ENCODE data around the gene PTPN20.

The PTPN20 gene

DNA sequence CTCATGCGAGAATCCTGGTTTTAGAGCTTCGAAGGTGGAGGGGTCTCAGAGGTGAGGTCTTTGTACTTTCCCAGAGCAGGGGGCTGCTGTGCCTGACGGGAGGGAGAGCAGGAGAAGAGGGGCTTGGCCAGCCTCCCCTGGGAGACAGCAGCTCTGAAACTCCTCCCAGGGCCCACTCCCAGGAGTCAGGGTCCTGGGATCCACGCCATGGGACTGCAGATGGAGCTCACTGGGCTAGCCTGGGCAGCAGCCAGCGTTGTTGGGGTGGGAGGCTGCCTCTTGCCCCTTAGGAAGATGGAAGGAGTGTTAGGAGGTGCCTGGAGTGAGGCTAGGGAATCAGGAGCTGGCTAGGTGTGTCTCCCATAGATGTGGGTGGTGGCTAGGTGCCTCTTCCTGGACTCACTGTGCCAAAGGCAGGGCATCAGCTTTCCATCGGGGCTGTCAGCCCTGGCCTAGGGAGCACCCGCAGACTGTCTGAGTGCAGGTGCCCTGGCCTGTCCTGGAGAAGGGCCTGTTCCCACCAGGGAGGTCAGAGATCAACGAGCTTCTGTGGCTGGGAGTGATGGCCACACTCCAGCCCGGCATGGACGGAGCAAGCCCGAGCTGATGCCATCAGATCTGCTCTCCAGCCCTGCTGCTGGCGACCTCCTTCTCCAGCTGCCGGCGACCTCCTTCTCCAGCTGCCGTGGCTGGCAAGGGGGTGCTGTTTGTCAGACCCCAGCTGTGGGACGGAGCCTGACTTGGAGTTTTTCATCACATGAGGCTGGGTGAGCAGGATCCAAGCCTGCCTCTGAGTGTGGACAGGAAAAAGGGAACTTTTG, 111.3 kb downstream of the PTPN20 start:
- peak; percentile 11 for DNase-seq

DNA sequence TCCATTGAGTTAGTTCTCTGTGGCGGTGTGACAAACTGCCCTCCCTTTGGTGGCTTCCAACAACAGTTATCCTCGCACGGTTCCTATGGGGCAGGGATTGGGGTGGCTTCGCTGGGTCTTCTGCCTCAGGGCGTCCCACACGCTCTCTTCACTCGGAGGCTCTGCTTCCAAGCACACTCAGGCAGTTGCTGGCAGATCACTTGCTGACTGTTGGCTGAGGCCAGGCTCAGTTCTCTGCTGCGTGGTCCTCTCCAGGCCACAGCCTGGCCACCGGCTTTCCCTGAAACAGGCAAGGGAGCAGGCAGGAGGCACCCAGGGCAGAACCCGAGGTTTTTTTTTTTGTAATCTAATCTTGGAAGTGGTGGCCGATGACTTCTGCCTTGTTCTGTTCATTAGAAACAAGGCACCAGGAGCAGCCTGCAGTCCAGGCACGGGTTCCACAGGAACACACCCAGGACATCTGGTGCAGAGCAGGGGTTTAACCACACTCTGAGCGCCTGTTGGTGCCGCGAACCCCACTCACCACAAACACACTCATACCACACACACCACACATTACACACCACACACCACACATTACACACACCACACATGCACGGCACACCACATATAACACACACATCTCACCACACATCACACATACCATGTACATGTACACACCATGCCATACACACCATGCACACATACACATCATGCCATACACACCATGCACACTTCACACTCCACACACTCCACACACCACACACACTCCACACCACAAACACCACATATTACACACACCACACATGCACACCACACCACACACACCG, 112.2 kb downstream of the PTPN20 start:
- peak; percentile 16 for DNase-seq

DNA sequence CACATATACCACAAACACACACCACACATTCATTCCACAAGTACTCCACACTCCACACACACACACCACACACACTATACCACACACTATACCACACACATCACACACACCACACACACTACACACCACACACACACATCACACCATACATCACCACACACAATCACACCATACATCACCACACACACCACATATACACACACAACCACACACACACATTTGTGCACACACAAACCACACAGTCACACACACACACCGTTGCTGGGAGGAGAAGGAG, 112.8 kb downstream of the PTPN20 start:
- DNase-seq = peak; percentile 5 to 10

DNA sequence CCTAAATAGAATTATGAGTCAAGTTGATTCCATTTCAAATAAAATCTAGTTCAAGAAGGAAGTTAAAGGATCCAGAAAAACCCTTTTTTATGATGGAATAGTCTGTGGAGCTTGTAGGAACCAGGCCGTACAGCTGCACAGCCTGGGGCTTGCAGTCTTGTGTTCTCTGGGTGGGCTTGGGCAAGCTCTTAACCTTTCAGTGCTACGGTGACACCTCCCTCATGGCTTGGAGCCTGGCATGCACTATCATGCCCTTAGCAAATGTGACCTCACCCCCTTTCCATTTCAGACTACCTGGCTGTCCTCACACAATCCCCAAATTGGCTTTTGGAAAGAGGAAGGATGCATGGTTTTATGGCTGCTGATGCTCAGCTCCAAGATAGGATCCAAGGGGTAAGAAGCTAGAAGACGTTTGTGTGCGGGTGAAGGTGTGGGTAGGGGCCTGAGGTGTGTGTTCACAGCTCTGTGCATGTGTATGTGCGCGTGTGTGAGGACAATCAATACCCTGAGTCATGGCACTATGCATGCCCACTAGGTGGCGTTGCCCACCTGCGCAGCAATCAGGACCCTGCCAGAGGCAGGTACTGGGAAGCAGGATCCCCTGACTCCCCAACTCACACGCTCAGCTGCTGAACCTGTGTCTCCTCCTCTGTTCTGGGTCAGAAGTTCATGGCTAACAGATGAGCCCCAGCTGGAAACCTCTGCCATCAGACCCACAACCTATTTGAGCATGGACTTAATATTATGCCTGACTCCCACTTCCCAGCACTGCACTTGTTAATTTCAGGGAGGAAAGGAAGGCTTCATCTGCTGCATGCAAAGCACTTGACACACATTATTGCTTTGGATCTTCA, 113.4 kb downstream of the PTPN20 start:
- peak; percentile 77 to 81 for DNase-seq

DNA sequence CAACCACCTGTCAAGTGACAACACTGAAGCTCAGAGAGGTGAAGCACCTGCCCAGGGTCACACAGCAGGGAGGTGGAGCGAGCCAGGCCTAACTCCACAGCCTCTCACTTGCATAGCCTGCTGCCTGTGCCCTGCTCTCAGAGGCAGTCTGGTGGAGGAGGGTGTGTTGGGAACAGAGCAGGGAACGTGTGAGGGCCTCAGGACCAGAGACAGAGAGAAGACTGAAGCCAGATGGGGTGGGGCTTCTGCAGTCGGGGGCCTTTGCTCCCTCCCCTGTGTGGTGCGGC, 114.0 kb downstream of the PTPN20 start:
- peak in 1 of 2 experiments; percentile 16 for DNase-seq

DNA sequence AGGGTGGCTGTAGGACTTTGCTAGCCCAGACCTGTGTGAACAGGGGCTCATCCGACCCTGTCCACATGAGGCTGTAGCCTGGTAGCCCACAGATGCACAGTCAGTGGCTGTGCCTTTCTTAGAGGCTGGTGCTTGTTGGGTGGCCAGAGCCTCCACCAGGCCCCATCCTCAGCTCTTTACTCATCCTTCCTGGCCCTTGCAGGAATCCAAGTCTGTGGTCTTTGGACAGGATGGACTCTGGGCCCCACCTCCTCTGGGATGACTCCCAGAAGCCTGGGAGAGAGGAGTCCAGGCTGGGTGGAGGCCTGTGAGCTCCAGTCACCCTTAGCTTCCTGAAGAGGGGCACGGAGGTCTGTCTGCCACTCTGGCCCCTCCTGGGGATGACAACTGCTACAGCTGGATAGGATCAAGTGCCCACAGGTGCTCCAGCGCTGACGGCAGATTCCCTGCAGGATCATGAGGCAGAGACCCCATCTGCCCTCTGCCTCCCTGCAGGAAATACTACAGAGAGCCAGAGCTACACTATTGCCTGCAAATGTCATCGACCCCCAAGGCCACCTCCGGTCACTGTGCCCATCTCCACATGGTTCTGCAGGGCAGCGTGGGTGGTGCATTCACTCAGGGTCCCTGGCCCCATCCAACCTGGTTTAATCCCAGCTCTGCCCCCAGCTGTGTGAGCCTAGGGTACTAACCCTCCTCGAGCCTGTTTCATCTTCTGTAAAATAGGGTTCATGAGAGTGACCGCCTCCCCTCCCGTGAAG, 114.5 kb downstream of the PTPN20 start:
- DNase-seq = peak; percentile 12 to 13

DNA sequence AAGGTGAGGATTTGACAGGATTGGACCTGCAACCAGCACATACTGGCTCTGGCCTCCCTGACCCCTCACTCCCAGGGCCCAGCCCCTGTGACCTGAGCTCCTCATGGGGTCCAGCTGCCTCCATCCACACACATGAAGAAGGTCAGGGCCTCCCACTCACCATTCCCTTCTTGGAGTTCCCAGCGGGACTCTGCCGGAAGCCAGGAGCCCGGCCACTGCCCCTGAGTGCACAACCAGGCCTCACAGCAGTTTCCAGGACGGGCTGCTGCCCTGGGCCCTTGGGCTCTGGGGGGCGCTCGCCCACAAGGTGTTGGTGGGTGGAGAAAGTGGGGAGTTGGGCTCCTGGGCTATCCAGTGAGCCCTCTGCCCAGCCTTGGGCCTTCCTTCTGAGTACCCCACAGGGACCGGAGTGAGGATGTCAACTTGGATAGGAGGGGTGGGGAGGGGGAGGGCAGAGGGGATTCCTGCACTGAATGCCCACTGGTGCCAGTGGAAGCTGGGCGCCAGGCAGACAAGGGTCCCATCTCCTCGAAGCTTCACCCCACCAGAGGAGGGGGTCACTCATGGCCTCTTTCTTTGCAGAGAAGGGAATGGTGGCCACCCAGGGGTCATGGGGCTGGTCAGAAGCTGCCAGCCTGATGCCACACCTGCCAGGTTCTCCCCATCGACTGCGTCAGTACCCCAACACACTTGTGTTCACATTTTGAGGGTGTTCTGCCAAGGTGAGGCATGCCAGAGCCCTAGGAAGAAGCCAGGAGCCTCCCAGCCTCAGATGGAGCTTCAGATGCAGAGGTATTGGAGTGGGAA, 115.3 kb downstream of the PTPN20 start:
- peak; percentile 13 for DNase-seq

DNA sequence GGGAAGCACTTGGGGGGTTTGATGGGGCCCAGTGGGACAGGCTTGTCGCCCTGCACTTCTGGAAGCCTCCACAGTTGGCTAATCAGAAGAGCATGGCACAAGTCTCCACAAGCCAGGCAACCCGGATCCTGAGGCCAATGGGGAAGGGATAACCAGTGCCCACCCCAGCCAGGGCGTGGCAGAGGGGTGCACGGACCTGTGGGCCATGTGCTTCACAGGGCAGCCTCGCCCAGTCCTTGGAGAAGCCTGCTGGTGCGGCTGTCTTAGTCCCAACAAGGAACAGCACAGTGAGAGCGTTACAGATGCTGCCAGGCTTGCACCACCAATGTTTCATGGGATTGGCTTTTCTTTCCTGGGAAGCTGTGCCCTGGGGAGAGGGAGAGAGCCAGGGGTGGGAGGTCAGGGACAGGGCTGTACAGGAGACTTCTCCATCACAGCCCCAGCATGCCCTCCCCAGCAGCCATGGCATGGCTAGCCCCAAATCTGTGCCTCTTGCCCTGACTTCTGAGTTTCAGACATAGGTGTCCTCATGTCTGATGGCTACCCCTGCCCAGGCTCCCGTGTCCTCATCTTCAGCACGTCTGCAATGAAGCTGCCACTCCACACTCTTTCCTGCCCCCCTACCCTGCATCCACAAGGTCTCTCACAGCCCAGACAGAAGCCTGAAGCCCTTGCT, 116.0 kb downstream of the PTPN20 start:
- peak; percentile 7 to 12 for DNase-seq

DNA sequence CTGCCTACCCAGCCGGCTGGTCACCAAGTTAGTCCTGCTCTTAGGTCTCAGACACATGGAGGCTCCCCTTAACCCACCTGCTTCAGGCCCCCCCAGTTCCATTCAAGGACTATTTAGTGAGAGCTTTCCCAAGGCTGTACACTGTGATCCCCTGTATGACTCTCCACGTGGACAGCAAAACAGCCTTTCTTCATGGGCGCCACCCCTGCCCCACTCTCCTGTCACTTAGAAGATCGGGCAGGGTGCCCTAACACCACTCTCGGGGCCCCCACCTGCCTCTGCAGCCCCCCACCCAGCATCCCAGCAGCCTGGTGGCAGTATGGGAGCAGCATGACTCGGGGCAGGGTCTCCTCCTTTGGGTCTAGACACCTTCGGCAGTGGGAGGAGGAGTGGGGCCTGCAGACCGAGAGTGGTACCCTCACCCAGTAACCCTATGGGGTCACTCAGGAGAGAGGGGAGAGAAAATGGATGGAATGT, 116.6 kb downstream of the PTPN20 start:
- DNase-seq = peak; percentile 7 to 8

DNA sequence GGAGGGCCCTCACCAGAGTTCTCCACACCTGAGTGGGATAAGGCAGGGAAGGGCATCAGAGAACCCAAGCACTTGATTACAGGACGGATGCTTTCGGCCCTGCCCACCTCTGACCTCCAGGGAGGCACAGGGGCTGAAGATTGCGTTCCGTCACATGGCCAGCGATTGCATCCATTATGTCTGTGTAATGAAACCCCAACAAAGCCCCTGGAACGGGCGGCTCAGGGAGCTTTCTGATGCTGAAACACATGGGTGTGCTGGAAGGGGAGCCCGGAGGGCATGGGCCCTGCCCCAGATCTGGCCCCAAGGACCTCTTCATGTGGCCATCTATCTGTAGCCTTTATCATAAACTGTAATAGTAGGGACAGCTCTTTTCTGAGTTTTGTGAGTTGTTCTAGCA, 117.2 kb downstream of the PTPN20 start:
- no peak for DNase-seq

DNA sequence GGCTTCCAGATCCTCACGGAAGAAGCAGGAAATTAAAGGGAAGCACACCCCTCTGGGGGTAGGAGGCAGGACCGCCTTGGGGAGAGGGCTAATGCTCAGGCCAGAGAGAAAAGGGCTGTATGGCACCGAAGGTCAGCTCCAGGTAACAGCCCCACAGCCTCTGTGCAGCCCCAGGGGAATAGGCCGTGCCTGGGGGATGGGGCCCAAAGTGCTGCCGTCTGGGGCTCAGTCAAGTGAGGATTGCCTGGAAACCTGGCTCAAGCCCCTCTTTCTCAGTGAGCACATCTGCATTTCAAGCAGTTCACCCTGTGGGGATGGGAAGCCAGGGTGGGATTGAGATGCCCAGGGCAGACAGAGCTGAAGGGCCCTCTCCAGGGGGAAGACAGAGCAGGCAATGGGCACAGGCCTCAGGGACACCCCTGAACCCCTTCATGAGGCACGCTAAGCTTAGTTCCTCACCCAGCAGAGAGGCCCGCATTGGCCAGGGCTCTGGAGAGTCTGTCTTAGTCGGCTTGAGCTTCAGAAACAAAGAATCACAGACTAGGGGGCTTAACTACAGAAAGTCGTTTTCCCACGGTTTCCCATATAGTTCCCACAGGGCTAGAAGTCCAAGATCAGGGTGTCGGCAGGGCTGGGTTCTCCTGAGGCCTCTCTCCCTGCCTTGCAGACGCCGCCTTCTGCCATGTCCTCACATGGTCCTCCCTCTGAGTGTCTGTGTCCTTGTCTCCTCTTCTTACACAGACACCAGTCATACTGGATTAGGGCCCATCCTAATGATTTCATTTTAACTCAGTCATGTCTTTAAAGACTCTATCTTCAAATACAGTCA, 118.2 kb downstream of the PTPN20 start:
- DNase-seq = peak; percentile 7 to 9

DNA sequence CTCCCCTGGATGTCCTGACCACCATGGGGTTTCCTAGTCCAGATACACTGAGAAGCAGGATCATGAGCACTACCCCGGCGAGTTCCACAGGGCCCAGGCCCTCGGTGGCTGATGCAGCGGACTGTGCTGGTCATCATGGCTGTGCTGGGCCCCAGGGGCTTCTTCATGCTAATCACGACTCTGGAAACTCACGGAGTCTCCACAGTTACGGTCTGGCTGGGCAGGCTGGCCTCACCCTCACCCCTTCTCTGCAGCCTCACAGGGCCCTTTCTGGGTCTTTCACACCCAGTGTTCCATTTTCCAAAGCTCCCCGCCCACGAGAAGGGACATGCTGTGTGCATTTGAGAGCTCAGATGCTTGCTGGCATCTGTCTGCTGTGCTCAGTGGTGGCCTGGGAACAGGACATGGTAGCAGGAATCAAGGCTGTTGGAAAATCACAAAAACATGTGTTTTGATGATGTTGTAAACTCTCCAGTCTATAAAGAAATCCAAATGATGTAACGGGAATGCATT, 119.0 kb downstream of the PTPN20 start:
- DNase-seq = peak; percentile 7 to 12

DNA sequence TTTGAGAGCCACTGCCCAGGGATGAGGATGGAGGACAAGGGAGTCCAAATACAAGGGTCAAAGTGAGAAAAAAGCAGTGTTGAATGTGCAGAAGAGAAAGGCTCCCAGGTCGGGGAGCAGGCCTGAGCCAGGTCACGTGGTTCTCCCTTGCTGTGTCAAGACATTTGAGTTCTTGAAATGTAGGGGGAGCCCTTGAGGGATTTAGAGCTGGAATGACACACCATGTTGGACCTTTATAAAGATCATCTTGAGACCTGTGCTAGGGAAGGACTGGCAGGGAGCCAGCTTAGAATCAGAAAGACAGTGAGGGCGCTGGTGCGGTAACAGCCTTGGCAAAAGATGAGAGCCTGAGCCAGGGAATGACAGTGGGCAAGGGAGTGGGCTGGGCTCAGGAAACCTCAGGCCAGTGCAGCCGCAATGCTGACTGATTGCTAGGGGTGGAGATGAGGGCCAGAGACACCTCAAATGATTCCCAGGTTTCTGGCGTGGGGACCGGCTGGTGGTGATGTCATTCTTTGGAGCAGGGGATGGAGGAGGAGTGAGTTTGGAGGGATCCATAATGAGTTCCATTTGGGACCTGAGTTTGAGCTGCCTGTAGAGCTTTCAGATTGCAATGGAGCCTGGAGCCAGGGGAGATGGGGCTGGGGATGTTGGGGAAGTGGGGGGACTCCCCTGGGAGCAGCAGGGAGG, 120.1 kb downstream of the PTPN20 start:
- peak; percentile 11 to 13 for DNase-seq

DNA sequence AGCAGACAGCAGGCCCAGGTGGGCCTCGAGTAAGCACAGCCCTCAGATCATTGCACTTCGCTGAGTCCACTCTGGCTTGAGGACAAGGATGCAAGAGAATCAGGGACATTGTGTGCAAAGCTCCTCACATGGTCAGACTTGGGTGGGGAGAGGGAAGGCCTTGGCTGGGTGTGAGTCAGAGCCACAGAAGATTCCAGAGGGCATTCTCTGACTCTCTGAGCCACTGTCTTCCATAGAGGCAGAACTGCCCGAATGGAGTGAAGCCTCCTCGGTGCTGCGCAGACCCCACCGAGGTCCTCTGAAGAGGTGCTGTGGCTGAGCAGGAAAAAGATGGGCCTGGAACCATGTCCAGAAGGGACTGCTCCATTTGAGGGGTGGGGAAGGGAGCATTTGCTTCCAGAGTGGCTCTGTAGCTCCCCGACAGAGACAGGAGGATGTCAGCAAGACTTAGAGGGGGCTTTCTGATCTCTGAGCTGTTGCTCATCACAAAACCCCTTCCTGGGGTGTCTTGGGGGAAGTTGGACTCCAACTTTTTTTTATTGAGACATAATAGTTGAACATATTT, 120.8 kb downstream of the PTPN20 start:
- peak; percentile 7 to 11 for DNase-seq

DNA sequence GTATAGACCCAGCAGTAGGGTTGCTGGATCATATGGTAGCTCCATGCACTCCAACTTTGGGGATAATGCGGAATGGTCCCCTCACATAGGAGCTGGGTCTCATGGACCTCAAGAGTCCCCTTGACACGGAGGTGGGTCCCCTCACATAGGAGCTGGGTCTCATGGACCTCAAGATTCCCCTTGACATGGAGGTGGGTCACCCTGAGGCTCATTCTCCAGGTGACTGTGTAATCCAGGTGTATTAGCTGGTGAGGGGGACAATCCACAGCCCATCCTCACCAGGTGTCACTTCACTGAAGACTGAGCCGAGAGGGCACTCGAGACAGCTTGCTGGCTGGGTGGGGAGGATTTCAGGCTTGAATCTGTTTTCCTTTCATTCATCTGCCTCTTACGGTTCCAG, 121.9 kb downstream of the PTPN20 start:
- no peak for DNase-seq

DNA sequence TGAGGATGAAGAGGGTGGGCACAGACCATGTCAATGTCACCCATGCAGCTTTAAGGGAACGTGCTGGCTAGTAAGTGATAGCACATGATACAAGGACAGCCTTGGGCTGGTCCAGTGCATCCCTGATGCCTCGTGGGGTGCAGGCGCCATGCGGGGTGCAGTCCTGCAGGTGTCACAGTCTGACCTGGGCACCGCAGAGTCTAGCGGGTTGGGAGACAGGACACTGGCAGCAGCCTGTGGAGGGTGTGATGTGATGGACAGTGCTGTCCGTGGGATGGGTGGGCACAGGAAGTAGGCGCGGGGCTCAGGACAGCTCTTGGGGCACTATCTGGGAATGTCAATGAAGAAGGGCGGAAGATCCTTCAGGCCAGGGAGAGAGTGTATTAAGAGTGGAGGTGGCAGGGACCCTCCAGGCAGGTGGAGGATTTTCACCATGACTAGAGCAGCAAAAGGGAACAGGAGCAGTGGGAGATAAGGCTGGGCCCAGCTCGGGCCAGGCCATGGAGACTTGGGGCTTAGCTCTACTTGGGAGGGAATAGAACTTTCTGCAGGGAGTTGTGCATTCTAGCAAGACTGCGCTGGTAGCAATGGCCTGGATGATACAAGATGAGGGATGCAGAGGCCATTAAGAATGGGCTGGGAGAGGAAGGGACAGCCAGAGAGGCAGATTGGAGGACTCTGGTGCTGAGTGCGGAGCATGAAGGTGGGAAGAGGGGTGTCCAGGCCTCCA, 122.5 kb downstream of the PTPN20 start:
- DNase-seq = no peak

DNA sequence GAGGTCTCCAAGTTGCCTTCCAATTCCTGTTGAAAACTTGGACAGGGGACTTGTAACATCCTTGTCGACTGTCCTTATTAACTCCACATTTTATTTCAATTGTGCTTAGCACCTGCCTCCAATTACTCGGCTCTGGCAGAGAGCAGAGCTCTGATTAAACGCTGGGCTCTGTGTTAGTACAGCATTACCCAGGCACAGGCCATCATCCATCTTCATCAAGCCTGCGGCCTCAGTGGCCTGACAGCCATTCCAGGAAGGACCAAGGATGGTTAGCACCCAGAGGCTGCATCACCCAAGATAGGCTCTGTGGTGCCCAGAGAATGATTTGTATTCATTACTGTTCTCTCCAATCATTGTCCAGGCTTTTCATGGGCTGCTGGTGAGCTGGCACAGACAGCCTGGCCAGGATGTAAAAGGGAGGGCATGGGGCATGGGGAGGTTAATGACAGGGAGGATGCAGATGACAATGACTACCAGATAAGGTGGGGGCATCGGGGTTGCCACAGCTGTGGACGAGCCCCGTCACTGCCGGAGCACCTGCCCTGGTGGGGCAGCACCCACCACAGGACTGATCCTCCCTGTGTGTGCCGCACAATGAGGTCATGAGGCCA, 123.3 kb downstream of the PTPN20 start:
- DNase-seq = no peak
